Measurements from ENCODE around the gene TBX4. TPM values are rescaled to one million over a fixed set of nuclear protein-coding genes. Genes with fewer than 3 reads are reported as not detected.

The TBX4 gene
- total RNA-seq, 3 donors from 2014 or later: 0.80 TPM; not detected in 2

- no peaks in the 10 kb centered on the region for H3K4me1 ChIP-seq
- no peak for DNase-seq (ENCODE audit: low spot score in 2 of 2)
- H3K9me3 ChIP-seq: no peaks in the 10 kb centered on the region
- H3K36me3 ChIP-seq: no peaks in the 10 kb centered on the region
- no peak for TF ChIP-seq CTCF (IDR thresholded peaks at IDR 0.05)
- no peak for TF ChIP-seq POLR2A (IDR thresholded peaks at IDR 0.05)
- no peak for TF ChIP-seq POLR2AphosphoS5 (IDR thresholded peaks at IDR 0.05)
- no peak overlapping the region for H3K4me3 ChIP-seq
- intact Hi-C loops (cut with DNase I; ENCODE audit: low total_unique reads): no loop called here
- H3K27me3 ChIP-seq: peaks cover 0 to 40% of the 10 kb centered on the region in 2 donors
- no peak overlapping the region for H3K27ac ChIP-seq
These were observed 12.6 kb downstream of the TBX4 start for GRCh38 chr17:61464843-61465180.

DNA sequence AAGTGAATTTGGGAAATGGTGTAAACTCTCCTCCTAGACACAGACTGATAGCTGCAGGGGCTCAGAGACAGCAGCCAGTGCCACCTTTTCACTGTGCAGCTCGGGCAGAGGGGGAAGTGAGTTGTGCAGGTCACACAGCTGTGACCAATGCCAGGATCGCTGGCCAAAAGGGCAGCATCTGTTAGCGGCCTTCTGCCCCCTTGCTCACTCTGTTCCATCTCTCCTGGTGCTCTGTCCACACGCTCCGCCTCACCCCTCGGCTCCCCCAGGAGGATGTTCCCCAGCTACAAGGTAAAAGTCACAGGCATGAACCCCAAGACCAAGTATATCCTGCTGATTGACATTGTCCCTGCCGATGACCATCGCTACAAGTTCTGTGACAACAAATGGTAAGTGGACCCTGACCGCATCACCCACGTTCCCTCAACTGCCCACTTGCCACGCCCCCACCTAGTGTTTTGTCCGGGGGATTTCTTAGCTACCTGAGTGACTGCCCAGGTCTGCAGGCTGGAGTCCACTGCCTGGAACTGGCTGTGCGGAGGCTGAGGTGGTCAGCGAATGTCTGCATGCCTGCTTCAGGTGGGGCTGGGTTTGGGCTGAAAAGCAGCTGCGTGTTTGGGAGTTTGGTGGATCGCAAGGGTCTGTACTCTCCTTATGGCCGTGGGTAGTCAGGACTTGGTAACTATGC lies 13.5 kb downstream of the TBX4 start:
- peaks cover 0 to 31% of the 10 kb centered on the region in 2 donors for H3K27me3 ChIP-seq
- no peak for DNase-seq (ENCODE audit: low spot score in 2 of 2)
- H3K36me3 ChIP-seq: no peaks in the 10 kb centered on the region
- H3K4me3 ChIP-seq: no peak overlapping the region
- no peaks in the 10 kb centered on the region for H3K9me3 ChIP-seq
- no peak overlapping the region for H3K27ac ChIP-seq
- H3K4me1 ChIP-seq: no peaks in the 10 kb centered on the region
- TF ChIP-seq POLR2AphosphoS5 (IDR thresholded peaks at IDR 0.05) (no peak), POLR2A (IDR thresholded peaks at IDR 0.05) (no peak), CTCF (IDR thresholded peaks at IDR 0.05) (no peak)
- intact Hi-C loops (cut with DNase I; ENCODE audit: low total_unique reads): no loop called here

DNA sequence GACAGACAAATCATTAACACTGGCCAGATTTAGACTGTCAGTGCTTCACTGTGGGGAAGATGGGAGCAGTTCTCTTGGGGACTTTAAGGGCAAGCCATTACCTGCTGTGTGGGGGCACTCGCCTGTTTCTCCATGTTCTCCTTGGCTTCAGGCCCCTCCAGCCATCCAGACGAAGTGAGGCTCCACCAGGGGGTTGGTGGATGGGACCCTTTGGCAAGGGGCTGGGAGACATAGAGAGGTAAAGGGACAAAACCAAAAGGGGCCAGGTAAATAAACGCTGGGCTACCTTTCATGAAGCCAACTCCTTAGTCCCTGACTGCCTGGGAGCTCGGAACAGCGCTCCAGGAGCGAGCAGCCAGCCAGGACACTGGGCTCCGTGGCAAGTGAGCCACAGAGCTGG lies 14.0 kb downstream of the TBX4 start:
- H3K27me3 ChIP-seq: peaks cover 0 to 25% of the 10 kb centered on the region in 2 donors
- H3K9me3 ChIP-seq: no peaks in the 10 kb centered on the region
- TF ChIP-seq CTCF (IDR thresholded peaks at IDR 0.05): no peak
- no peak for TF ChIP-seq POLR2AphosphoS5 (IDR thresholded peaks at IDR 0.05)
- TF ChIP-seq POLR2A (IDR thresholded peaks at IDR 0.05): no peak
- no peak overlapping the region for H3K4me3 ChIP-seq
- no peaks in the 10 kb centered on the region for H3K36me3 ChIP-seq
- DNase-seq (ENCODE audit: low spot score in 2 of 2): no peak
- intact Hi-C loops (cut with DNase I; ENCODE audit: low total_unique reads): no loop called here
- no peak overlapping the region for H3K27ac ChIP-seq
- no peaks in the 10 kb centered on the region for H3K4me1 ChIP-seq

DNA sequence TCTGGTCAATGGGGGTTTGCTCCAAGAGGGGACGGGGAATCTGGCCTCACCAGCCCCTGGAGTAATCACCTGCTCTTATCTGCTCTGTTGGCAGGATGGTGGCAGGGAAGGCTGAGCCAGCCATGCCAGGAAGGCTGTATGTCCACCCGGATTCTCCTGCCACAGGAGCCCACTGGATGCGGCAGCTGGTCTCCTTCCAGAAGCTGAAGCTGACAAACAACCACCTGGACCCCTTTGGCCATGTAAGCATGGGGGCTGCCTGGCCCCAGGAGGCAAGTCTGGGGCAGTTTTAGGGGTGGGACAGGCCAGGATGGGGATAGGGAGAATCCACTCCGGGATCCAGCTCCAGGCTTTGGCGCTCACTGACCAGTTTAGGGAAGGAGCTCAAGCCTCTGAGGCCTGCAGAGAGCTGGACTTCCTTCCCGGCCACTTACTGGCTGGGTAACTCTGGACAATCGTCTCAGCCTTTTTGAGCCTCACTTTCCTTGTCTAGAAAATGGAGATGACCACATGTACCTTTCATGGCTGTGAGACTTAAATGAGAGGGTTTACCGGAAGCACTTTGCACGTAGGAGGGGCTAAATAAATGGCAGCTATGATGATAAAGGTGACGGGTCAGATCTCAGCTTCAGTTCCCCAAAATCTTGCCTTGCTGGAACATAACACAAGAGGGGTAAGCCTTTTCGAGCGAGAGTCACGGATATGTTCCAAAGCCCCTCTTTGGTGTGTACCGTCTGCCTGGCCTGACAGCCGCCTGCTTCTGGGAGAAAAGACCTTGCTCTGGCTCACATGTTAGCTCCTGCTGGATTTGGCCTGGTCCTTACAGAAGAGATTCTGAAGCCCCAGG lies 15.4 kb downstream of the TBX4 start:
- intact Hi-C loops (cut with DNase I; ENCODE audit: low total_unique reads): no loop called here
- TF ChIP-seq POLR2AphosphoS5 (IDR thresholded peaks at IDR 0.05) (no peak), POLR2A (IDR thresholded peaks at IDR 0.05) (no peak)
- peak in 1 of 2 donors; percentile 42 for DNase-seq (ENCODE audit: low spot score in 2 of 2)
- no peaks in the 10 kb centered on the region for H3K4me1 ChIP-seq
- peaks cover 0 to 11% of the 10 kb centered on the region in 2 donors for H3K27me3 ChIP-seq
- H3K27ac ChIP-seq: no peak overlapping the region
- H3K36me3 ChIP-seq: no peaks in the 10 kb centered on the region
- H3K4me3 ChIP-seq: no peak overlapping the region
- no peaks in the 10 kb centered on the region for H3K9me3 ChIP-seq

DNA sequence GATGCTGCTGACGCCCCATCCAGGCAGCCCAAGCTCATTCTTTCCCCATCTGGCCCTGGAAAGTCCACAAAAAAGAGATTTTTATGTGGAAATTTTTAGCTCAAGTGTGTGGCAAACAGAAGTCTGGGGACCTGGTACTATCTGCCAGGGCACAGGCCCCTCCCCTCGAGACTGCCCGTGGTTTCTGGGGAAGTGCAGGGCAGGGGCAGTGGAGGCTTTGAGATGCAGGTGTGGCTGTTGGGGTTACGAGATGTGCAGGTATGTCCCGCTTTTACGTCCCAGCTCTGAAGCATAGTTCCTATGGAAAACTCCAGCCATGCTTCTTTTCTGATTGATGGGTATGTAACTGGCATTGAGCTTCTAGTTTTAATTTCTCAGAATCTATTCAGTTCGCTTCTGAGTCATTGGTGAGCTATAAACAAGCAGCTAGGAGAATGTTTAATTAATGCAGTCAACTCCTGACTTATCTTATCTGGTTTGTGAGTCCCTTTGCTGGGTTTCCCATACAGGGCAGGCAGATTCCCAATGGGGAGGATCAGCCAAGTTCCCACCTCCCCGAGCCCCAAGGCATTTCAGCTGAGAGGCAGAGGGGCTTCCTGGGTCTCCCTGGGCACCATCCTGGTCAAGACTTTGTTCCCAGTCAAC lies 16.2 kb downstream of the TBX4 start:
- no peak overlapping the region for H3K4me3 ChIP-seq
- TF ChIP-seq CTCF (IDR thresholded peaks at IDR 0.05): no peak
- H3K4me1 ChIP-seq: no peaks in the 10 kb centered on the region
- no peak overlapping the region for H3K27ac ChIP-seq
- intact Hi-C loops (cut with DNase I; ENCODE audit: low total_unique reads): no loop called here
- H3K9me3 ChIP-seq: no peaks in the 10 kb centered on the region
- no peaks in the 10 kb centered on the region for H3K36me3 ChIP-seq
- DNase-seq (ENCODE audit: low spot score in 2 of 2): no peak
- peaks cover 0 to 5% of the 10 kb centered on the region in 2 donors for H3K27me3 ChIP-seq

All from breast epithelium (tissue), 4 donors.